ENCODE measurements around the gene GIPC2.

- no peak for TF ChIP-seq CTCF (IDR thresholded peaks at IDR 0.05 in 4 of 5, conservative IDR thresholded peaks at IDR 0.05 in 1 of 5)
- no peak for TF ChIP-seq POLR2A (IDR thresholded peaks at IDR 0.05)
Observed at GRCh38 chr1:78038491-78038939, 7.3 kb upstream of the GIPC2 start.

Measured in gastrocnemius medialis (tissue), 4 donors.